ENCODE data around the gene ZNF683. TPM values are rescaled to one million over a fixed set of nuclear protein-coding genes. Genes with fewer than 3 reads are reported as not detected.

Gene ZNF683
- total RNA-seq, 2 donors from 2014 or later, result not detected

DNA sequence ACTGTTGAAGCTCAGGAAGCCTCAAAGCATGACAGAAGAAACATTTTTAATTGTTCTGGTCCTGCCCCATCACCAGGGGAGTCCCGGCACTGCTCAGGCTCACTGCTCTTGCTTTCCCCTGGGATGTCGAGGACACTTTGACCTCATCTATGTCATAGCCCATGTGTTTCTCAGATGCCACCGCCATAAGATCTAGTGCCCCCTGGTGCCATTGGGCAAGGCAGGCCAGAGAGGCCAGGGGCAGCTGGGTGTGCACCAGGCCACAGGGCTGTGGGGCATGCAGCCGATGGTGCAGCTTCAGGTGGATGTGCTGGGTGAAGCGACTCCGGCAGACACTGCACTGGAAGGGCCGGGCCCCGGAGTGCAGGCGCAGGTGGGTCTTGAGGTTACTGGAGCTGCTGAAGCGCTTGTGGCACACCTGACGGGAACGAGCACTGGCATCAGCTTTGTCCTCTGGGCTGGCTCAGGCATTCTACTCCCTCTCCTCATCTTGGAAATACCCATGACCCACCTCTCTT, 10.9 kb downstream of the ZNF683 start:
- no peak for ATAC-seq
- no peak for DNase-seq
- intact Hi-C loops (cut with DNase I, micrococcal nuclease), result no loop called here

DNA sequence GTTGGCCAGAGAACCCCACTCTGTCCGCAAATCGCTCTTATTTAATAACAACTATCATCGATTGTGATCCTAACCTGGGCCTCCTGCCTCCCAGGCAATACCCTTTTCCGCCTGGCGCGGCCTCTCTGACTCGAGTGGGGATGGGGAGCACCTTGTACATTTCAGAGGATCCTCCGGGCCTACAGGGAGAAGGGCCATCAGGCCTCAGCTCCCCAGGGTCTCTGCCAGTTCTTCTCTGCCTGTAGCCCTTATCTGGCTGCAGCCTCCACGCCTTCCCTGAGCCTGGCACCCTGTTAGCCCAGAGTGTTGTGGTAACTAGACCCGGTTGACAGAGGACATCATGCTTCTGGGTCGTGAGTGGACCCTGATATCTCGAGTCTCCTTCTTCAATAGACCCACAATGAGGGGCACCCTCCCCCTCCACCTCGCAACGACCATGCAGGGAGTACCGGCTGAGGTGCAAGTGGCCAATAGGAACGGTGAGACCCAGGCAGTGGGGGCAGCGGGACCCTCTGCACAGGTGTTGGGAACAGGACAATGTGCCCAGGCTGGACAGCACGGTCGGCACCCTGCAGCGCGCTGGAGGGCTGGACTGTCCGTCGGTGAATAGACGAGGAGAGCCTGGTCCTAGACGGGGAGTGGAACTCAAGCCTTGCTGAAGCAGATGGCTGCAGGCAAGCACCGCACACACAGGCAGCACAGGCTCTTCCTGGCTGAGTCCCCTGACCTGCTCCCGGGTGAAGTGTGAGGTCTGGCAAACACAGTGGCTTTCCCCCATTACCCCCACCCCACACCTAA, 11.5 kb downstream of the ZNF683 start:
- intact Hi-C loops (cut with DNase I, micrococcal nuclease), result no loop called here
- no peak for DNase-seq
- no peak for ATAC-seq

DNA sequence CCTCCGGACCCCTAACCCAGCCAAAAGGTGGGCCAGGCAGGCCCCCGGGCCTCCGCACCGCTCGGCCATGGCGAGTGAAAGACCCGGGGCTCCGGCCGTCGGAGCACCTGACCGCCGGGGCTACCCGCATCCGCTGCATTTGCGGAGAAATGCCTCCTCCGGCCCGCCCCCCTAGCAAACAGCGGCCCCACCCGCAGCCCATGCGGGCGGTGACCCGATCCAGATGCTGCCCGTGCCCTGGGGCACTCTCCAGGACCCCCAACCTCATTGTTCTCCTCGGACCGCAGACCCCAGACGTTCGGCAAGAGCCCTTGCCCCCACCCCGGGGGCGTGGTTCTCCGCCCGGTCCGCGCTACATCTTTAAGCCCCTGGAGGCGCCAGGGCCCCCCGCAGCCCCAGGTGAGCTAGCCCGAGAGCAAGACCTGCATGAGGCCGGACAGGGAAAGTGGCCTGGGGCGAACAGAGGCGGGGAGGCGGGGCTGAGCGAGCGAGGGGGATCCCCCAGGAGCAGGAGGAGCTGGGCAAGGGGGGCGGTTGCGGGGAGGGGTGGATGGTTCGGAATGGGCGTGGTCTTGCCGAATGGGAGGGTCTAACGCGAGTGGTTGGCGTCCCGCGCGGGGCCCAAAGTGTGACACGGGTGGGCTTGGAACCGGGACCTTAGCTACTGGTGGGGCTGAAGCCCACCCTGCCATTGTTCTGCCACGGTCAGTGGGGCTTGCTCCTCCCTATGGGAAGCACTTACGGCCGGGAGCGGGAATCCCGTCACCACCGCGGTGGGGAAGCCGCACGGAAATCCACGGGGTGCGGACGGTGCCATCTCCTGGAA, 12.4 kb downstream of the ZNF683 start:
- intact Hi-C loops (cut with DNase I, micrococcal nuclease), result no loop called here
- ATAC-seq (no peak), DNase-seq (peak; percentile 61 to 68)

DNA sequence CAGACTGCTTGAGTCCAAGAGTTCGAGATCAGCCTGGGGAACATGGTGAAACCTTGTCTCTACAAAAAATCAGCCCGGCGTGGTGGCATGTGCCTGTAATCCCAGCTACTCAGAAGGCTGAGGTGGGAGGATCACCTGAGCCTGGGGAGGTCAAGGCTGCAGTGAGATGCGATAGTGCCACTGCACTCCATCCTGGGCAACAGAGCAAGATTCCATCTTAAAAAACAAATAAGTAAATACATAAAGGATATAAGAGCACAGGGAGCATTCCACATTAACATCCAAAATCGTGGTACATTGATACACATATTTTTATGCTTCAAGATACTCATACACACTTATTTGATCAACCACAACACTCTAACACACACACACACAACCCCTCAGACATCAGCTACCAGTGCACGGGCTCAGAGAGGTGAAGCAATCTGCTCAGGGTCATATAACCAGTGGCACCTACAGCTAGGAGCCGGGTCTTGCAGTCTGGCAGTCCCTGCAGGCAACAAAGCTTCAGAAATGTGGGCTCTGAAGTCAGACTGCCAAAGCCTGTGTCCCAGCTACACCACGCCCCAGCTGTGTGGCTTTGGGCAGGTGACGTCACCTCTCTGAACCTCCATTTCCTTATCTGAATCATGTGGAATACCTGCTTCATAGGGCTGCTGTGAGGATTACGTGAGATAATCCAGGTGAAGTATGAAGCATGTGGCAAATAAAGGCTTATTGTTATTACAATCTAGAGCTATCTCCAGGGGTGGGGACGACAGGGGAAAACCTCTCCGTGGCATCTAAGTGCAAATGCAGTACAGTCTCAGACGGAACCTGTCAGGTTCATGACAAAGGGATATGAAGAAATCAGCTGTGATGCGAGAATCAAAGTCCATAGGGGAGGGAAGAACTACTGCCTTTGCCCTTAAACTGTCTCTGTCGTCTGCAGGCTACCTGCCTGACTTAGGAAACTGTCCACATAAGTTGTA, 13.9 kb downstream of the ZNF683 start:
- intact Hi-C loops (cut with DNase I, micrococcal nuclease), result no loop called here
- DNase-seq, result peak; percentile 79 to 88
- ATAC-seq, result peak; percentile 60

DNA sequence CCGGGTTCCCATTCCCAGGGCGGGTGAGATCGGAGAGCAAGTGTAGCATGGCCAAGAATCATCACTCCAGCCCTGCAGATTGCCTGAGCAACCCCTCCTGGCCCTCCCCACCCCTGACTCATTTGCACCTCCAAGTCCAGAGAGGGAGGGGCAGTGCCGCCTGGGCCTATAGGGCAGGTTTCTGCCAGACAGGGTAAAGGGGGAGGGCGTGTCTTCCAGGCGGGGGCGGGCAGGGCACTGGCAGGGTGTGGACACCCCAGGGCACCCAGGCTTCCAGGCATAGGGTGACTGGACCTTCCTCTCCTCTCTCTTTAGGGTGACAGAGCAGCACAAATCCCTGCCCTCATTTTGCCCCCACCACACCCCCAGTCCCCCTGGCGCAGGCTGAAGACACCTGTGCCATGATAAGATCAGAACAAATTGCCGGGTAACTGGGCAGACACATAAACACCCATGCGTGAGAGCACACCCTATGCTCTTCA, 15.4 kb downstream of the ZNF683 start:
- intact Hi-C loops (cut with DNase I, micrococcal nuclease), result no loop called here
- peak; percentile 65 for ATAC-seq
- DNase-seq, result peak; percentile 81 to 92

DNA sequence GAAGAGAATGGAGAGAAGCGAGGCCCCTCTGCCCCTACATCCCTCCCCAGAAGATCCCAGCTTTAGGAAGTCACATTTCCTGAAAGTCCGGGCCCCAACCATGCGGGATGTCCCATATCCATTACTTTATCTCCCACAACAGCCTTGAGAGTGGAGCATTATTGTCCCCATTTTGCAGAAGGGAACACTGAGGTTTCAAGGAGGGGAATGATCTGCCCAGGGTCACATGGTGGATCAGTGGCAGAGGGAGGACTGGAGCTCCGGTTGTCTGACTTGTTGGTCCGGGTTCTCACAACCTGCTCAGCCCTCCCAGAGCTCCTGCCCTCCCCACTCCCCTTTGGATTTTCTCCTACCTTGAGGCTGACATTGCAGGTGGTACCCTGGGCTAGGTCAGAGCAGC, 16.4 kb downstream of the ZNF683 start:
- ATAC-seq, result no peak
- intact Hi-C loops (cut with DNase I, micrococcal nuclease), result no loop called here
- no peak for DNase-seq

DNA sequence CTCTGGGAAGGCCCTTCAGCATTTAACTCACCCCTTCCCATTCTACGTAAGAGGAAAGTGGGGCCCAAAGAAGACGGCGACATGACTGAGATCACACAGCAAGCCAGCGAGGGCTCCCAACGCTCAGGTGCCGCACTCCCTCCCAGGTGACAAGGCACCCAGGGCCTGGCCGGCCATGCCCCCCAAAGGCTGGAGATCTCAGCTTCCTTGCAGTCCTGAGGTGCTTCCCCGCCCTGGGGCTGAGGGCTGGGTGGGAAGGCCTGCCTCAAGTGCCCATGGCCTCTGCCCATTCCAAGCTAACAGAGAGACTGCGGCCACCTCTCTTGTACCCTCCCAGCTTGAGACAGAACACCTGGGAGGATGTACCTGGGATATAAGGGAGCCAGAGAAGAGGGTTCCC, 17.6 kb downstream of the ZNF683 start:
- intact Hi-C loops (cut with DNase I, micrococcal nuclease), result no loop called here
- DNase-seq (no peak), ATAC-seq (no peak)

DNA sequence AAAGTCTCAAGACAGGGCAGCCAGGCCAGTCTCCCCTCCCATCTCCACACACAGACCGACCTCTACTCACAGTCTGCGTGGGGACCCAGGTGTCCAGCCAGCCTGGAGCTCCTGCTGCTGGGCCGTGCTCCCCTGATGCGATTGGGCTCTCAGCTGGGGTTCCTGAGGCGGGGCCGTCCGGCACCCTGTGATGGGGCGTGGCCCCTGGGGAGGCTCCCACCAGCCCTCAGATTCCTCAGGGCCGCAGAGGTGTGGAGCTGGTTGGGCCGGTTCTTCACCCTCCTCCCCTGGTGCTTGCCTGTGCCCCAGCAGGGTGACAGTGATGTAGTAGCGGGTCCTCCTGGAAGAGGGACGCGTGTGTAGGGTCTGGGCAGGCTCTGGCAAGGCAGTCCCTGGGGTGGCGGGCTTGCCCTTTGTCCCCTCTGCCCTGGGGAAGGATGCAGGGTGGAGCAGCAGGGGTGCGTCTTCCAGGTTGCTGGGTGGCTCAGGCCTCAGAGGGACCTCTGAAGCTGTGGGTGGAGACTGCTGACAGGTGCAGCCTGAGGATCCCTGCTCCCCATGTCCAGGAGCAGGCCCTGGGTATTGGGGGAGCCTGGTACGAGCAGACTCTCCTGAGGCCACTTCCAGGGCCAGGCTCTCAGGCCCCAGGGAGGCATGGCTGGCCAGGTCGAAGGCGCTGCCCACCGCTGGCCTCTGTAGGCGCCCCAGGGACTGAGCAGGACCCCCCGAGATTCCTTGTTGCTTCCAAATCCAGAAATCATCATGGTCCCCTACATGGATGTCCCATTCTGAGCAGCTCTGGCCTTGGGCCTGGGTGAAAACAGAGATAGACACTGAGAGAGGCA, 18.4 kb downstream of the ZNF683 start, which contains the start of gene CRYBG2:
CRYBG2 (minus strand) TSS at position 155 of the 845 bp plus-strand sequence. CDS start 7,473 bp downstream, outside the sequence.
- peak; percentile 80 to 82 for DNase-seq
- intact Hi-C loops (cut with DNase I, micrococcal nuclease), result no loop called here
- peak; percentile 57 for ATAC-seq

DNA sequence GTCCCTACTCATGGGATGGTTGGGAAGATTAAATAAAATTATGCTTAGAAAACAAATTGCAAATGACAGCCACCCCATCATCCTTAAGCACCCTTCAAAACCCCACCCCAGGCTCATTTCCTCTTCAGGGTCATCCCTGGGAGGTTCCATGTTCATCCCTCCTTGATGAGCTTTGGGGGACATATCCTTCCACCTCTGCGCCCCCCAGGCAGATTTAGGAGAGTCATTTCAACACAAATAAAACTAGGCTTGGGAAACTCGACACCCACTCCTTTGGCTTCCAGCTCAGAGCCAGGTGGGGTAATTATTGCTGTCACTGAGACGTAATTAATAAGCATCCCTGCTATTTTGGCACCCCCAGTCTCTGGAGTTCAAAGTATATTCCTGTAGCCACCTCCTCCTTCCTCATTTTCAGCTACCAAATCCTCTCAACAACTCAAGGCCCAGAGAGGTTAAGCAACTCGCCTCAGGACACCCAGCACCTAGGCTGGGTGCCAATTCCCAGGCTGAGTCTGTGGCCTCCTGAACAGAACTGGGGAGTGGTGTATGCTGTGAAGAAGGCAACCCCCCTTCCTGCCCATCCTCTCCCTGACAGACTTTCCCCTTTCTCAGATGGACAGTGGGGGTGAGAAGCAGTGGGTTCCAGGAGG, 19.2 kb downstream of the ZNF683 start:
- no peak for DNase-seq
- ATAC-seq, result no peak
- intact Hi-C loops (cut with DNase I, micrococcal nuclease), result no loop called here

DNA sequence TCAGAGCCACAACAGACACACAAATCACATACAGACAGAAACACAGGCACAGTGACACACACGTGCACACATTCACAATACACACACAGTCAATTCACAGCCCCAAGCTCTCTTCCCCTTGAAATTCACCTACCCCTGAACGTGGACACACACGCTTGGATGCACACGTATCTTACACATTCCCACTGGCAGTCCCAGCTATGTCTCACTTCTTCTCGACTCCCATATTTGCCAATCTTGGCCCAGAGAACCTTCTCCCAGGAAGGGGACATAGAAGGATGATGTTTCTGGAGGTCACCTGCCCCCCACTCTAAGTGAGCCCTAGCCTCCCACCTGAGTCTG, 20.2 kb downstream of the ZNF683 start:
- intact Hi-C loops (cut with DNase I, micrococcal nuclease), result no loop called here
- no peak for ATAC-seq
- no peak for DNase-seq

DNA sequence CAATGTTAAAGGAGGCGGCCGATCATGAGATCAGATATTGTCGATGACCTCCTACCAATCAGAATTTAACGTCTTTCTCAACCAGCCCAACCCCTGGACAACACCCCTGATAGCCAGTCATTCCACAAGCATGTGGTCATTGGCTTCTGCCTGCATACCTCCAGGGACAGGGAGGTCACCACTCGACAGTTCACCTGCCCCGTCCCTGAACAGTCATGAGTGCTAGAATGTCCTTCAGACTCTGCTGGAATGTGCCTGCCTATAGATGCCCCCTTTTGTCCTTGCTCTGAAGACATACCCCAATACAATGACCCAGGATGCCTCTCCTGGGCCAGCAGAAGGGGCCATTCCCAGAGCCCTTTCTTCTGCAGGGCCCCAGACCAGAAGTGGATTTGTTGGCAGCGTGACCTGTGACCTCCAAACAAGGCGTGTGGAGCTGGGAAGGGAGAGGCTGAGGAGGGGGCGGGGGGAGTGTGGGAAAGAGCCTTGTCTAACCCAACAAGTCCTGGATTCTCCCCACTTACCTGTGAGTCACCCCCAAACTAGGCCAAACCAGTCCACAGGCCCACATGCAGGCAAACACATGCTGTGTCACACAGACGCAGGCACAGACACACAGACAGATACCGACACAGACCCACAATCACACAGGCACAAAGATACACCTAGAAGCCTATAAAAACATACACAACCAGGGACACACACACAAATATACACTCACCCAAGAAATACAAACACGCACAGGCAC, 20.8 kb downstream of the ZNF683 start:
- ATAC-seq, result peak; percentile 45
- no peak for DNase-seq
- intact Hi-C loops (cut with DNase I, micrococcal nuclease), result no loop called here

DNA sequence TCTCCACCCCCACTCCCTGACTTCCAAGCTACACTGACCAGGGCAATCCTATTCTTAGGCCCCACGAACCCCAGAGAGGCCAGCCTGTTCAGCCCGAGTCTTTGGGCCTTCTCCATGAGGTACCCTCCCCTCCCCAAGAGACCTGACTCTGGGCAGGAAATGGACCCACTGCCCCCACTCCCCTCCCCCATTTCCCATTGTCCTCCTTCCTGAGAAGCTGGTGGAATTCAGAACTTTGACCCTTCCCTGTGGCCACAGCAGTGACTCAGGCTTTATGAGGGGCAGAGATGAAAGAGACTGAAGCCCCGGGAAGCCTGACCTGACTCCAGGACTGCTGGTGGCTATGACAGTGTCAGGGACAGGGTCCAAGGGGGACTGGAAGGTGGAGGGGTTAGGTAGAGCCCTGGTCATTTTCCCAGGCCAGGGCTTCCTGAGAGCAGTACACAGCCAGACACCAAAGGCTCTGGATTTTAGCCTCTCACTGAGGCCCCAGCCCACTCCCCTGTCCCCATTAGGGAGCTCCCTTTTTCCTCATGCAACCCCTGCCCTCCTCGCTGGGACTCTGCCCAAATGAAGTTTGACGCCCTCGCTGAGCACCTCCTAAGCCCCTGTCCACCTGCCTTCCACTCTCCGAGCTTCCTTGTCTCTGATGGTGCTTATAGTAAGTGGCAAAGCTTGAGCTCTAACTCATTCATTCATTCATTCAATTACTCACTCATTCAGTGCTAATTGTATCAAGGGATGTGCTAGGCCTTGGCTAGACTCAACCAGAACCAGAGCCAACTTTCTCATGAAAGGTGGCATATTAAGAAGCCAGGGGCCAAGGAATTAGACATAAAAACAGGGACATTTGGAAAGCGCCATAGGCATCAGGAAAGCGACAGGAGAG, 21.6 kb downstream of the ZNF683 start:
- DNase-seq (peak in 1 of 2 donors; percentile 65), ATAC-seq (peak; percentile 59)
- intact Hi-C loops (cut with DNase I, micrococcal nuclease), result no loop called here

DNA sequence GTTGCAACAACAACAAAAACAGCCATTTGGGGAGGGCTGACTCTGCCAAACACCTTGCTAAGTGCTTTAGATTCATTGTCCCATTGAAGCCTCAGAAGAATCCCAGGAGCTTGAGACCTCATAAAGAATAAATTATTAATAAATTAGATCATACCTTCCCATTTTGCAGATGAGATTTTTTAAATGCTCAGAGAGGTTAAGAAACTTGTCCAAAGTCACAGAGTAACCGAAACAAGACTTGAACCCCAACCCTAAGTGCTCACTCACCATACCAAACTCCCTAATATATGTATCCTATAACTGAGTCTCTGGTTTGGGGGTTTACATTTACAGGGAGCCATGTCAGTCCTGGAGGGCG, 22.2 kb downstream of the ZNF683 start:
- intact Hi-C loops (cut with DNase I, micrococcal nuclease), result no loop called here
- ATAC-seq (no peak), DNase-seq (no peak)

DNA sequence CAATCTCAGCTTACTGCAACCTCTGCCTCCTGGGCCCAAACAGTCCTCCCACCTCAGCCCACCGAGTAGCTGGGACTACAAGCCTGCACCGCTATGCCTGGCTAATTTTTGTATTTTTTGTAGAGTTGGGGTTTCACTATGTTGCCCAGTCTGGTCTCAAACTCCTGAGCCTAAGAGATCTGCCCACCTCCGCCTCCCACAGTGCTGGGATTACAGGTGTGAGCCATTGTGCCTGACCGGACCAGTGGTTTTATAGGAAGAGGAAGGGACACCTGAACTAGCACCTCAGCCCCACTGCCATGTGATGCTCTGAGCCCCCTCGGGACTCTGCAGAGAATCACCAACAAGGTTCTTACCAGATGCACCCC, 22.7 kb downstream of the ZNF683 start:
- intact Hi-C loops (cut with DNase I, micrococcal nuclease), result no loop called here

DNA sequence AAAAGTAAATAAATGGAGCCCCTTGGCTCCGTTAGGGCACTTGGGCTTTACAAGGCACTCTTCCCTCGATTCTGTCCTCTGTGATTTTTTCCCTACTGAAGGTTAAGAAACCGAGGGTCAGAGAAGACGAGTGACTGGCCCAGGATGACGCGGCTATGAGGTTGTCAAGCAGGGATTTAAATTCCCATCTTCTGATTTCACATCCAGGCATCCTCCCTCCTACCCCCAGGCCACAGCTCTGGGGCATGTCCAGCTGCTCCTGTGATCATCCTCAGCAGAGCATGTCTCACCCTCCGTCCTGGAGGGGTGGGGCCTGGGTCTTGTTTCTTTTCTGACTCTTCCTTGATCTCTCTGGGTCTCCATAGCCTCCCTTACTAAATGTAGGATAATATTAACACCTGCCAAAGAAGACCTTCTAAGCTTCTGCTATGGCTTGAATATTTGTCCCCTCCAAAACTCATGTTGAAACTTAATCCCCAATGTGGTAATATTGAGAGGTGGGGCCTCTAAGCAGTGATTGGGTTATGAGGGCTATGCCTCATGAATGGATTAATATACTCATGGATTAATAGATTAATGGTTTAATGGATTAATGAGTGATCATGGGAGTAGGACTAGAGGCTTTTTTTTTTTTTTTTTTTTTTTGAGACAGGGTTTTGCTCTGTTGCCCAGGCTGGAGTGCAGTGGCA, 23.2 kb downstream of the ZNF683 start:
- ATAC-seq (no peak), DNase-seq (no peak)
- intact Hi-C loops (cut with DNase I, micrococcal nuclease), result no loop called here

More for the DNA sequence above, 22.7 kb downstream of the ZNF683 start:
- DNase-seq (no peak), ATAC-seq (no peak)

Data from left colon (tissue), 2 donors.